Hematopoietic multipotent progenitor cell treated with erythropoietin and hydrocortisone succinate and interleukin-3 and kit ligand, for 4 days (in vitro differentiated cells): ENCODE results near the gene IBA57.

ENCODE experiments used
- DNase-seq: peaks from one replicate; pipeline ENCODE4 v3.0.0-alpha.2; 2015

IBA57 gene

GRCh38 chr1:228145463-228146416 lies 19.9 kb upstream of the IBA57 start:
- DNase-seq = peak; percentile 76

- DNase-seq = no peak
Observed at GRCh38 chr1:228146417-228147150, 19.0 kb upstream of the IBA57 start.

GRCh38 chr1:228147151-228147693 lies 18.4 kb upstream of the IBA57 start:
- DNase-seq = no peak

- DNase-seq = no peak
Observed at GRCh38 chr1:228147768-228148167, 17.8 kb upstream of the IBA57 start.

GRCh38 chr1:228148196-228148861 lies 17.3 kb upstream of the IBA57 start:
- no peak for DNase-seq

- no peak for DNase-seq
Observed at GRCh38 chr1:228148935-228149405, 16.6 kb upstream of the IBA57 start.

GRCh38 chr1:228149406-228150119 lies 16.0 kb upstream of the IBA57 start, which contains the start of gene GJC2:
GJC2 (plus strand) TSS chr1:228149930; CDS start chr1:228157759, 7,829 bp downstream.
- no peak for DNase-seq

- no peak for DNase-seq
Observed at GRCh38 chr1:228150120-228150460, 15.5 kb upstream of the IBA57 start.

- DNase-seq = no peak
Observed at GRCh38 chr1:228150461-228151179, 15.0 kb upstream of the IBA57 start.

- DNase-seq = no peak
Observed at GRCh38 chr1:228151180-228151925, 14.3 kb upstream of the IBA57 start.

- DNase-seq = no peak
Observed at GRCh38 chr1:228152097-228152917, 13.3 kb upstream of the IBA57 start.

GRCh38 chr1:228152918-228153258 lies 12.7 kb upstream of the IBA57 start:
- no peak for DNase-seq

GRCh38 chr1:228154021-228154669 lies 11.5 kb upstream of the IBA57 start:
- DNase-seq = no peak

- peak; percentile 50 for DNase-seq
Observed at GRCh38 chr1:228154670-228155571, 10.7 kb upstream of the IBA57 start.

GRCh38 chr1:228155596-228156514 lies 9.7 kb upstream of the IBA57 start:
- no peak for DNase-seq

GRCh38 chr1:228156515-228156881 lies 9.1 kb upstream of the IBA57 start:
- DNase-seq = peak; percentile 46
